Measurements from ENCODE around the gene OR1C1. TPM values are rescaled to one million over a fixed set of nuclear protein-coding genes. Genes with fewer than 3 reads are reported as not detected.
"Not testable (repeated sequence)": the region's sequence is repeated elsewhere in the genome, so short reads cannot be mapped to it uniquely, and the experiment has no call there.

OR1C1 gene
- not detected for polyA plus RNA-seq (2013, experiment 1 of 4)
- polyA plus RNA-seq (2013, experiment 2 of 4) = not detected
- not detected for polyA plus RNA-seq (2013, experiment 3 of 4)
- polyA plus RNA-seq (2013, experiment 4 of 4) = not detected

GRCh38 chr1:247760456-247760855, at the start of gene OR1C1:
TSS of gene OR1C1 (minus strand) at chr1:247760556. CDS start at chr1:247758406, 2,150 bp downstream.
- H3K27ac ChIP-seq (ENCODE audit: insufficient read depth, low read depth, low read length, poor library complexity, severe bottlenecking) = no peak within 1 kb of the TSS
- H3K36me3 ChIP-seq (ENCODE audit: control insufficient read depth, insufficient read depth, low read length) = no peaks in the 10 kb centered on the region
- no peaks in the 10 kb centered on the region for H3K27me3 ChIP-seq (ENCODE audit: control insufficient read depth, insufficient read depth, low read length, poor library complexity, severe bottlenecking)
- H3K4me1 ChIP-seq (ENCODE audit: control insufficient read depth, insufficient read depth, low read length) = no peaks in the 10 kb centered on the region
- H3K9me3 ChIP-seq (ENCODE audit: control insufficient read depth, low read length) = peaks cover 4% of the 10 kb centered on the region
- WGBS, 2 experiments = 91 to 92% methylated on average over 3 of the region's 3 CpGs
- no peak within 1 kb of the TSS for H3K4me3 ChIP-seq (ENCODE audit: insufficient read depth, low read depth, low read length)

- H3K4me3 ChIP-seq (ENCODE audit: insufficient read depth, low read depth, low read length) = no peak overlapping the region
- no peaks in the 10 kb centered on the region for H3K4me1 ChIP-seq (ENCODE audit: control insufficient read depth, insufficient read depth, low read length)
- peaks cover 8% of the 10 kb centered on the region for H3K9me3 ChIP-seq (ENCODE audit: control insufficient read depth, low read length)
- H3K27me3 ChIP-seq (ENCODE audit: control insufficient read depth, insufficient read depth, low read length, poor library complexity, severe bottlenecking) = no peaks in the 10 kb centered on the region
- WGBS, 2 experiments = 32 to 40% methylated on average over 2 of the region's 2 CpGs
- H3K27ac ChIP-seq (ENCODE audit: insufficient read depth, low read depth, low read length, poor library complexity, severe bottlenecking) = no peak overlapping the region
- no peaks in the 10 kb centered on the region for H3K36me3 ChIP-seq (ENCODE audit: control insufficient read depth, insufficient read depth, low read length)
Observed at GRCh38 chr1:247797518-247797917, 37.2 kb upstream of the OR1C1 start.

GRCh38 chr1:247769603-247770002, 9.2 kb upstream of the OR1C1 start:
- no peak overlapping the region for H3K4me3 ChIP-seq (ENCODE audit: insufficient read depth, low read depth, low read length)
- no peaks in the 10 kb centered on the region for H3K36me3 ChIP-seq (ENCODE audit: control insufficient read depth, insufficient read depth, low read length)
- H3K27me3 ChIP-seq (ENCODE audit: control insufficient read depth, insufficient read depth, low read length, poor library complexity, severe bottlenecking) = no peaks in the 10 kb centered on the region
- peaks cover 9% of the 10 kb centered on the region for H3K9me3 ChIP-seq (ENCODE audit: control insufficient read depth, low read length)
- H3K4me1 ChIP-seq (ENCODE audit: control insufficient read depth, insufficient read depth, low read length) = no peaks in the 10 kb centered on the region
- no peak overlapping the region for H3K27ac ChIP-seq (ENCODE audit: insufficient read depth, low read depth, low read length, poor library complexity, severe bottlenecking)

- not testable (repeated sequence) for H3K36me3 ChIP-seq (ENCODE audit: control insufficient read depth, insufficient read depth, low read length); H3K4me3 ChIP-seq (ENCODE audit: insufficient read depth, low read depth, low read length); H3K27ac ChIP-seq (ENCODE audit: insufficient read depth, low read depth, low read length, poor library complexity, severe bottlenecking); H3K4me1 ChIP-seq (ENCODE audit: control insufficient read depth, insufficient read depth, low read length); H3K9me3 ChIP-seq (ENCODE audit: control insufficient read depth, low read length); H3K27me3 ChIP-seq (ENCODE audit: control insufficient read depth, insufficient read depth, low read length, poor library complexity, severe bottlenecking)
- WGBS, 2 experiments = 84 to 92% methylated on average over 1 of the region's 1 CpG
Observed at GRCh38 chr1:247754311-247754710, 6.0 kb downstream of the OR1C1 start.

GRCh38 chr1:247749870-247750269, 10.5 kb downstream of the OR1C1 start:
- Histone ChIP-seq H3K4me3 (ENCODE audit: insufficient read depth, low read depth, low read length) (no peak overlapping the region), H3K9me3 (ENCODE audit: control insufficient read depth, low read length) (peaks cover 5% of the 10 kb centered on the region), H3K36me3 (ENCODE audit: control insufficient read depth, insufficient read depth, low read length) (no peaks in the 10 kb centered on the region), H3K27me3 (ENCODE audit: control insufficient read depth, insufficient read depth, low read length, poor library complexity, severe bottlenecking) (no peaks in the 10 kb centered on the region), H3K4me1 (ENCODE audit: control insufficient read depth, insufficient read depth, low read length) (no peaks in the 10 kb centered on the region), H3K27ac (ENCODE audit: insufficient read depth, low read depth, low read length, poor library complexity, severe bottlenecking) (no peak overlapping the region)
- WGBS, 2 experiments = 89 to 92% methylated on average over 1 of the region's 1 CpG

GRCh38 chr1:247748041-247748440, 12.3 kb downstream of the OR1C1 start, which contains the start of gene OR14A2:
TSS of gene OR14A2 (minus strand) at chr1:247748141.
- H3K27me3 ChIP-seq (ENCODE audit: control insufficient read depth, insufficient read depth, low read length, poor library complexity, severe bottlenecking) = no peaks in the 10 kb centered on the region
- no peak within 1 kb of the TSS for H3K4me3 ChIP-seq (ENCODE audit: insufficient read depth, low read depth, low read length)
- no peaks in the 10 kb centered on the region for H3K4me1 ChIP-seq (ENCODE audit: control insufficient read depth, insufficient read depth, low read length)
- H3K27ac ChIP-seq (ENCODE audit: insufficient read depth, low read depth, low read length, poor library complexity, severe bottlenecking) = no peak within 1 kb of the TSS
- peaks cover 8% of the 10 kb centered on the region for H3K9me3 ChIP-seq (ENCODE audit: control insufficient read depth, low read length)
- 94 to 96% methylated on average over 1 to 2 of the region's 2 CpGs for WGBS, 2 experiments
- no peaks in the 10 kb centered on the region for H3K36me3 ChIP-seq (ENCODE audit: control insufficient read depth, insufficient read depth, low read length)

- H3K36me3 ChIP-seq (ENCODE audit: control insufficient read depth, insufficient read depth, low read length) = no peaks in the 10 kb centered on the region
- peaks cover 8% of the 10 kb centered on the region for H3K9me3 ChIP-seq (ENCODE audit: control insufficient read depth, low read length)
- H3K27me3 ChIP-seq (ENCODE audit: control insufficient read depth, insufficient read depth, low read length, poor library complexity, severe bottlenecking) = no peaks in the 10 kb centered on the region
- no peaks in the 10 kb centered on the region for H3K4me1 ChIP-seq (ENCODE audit: control insufficient read depth, insufficient read depth, low read length)
- no peak overlapping the region for H3K27ac ChIP-seq (ENCODE audit: insufficient read depth, low read depth, low read length, poor library complexity, severe bottlenecking)
- 91 to 93% methylated on average over 7 of the region's 7 CpGs for WGBS, 2 experiments
- no peak overlapping the region for H3K4me3 ChIP-seq (ENCODE audit: insufficient read depth, low read depth, low read length)
Observed at GRCh38 chr1:247747616-247748015, 12.7 kb downstream of the OR1C1 start.

- WGBS, 2 experiments = 74 to 81% methylated on average over 3 of the region's 3 CpGs
- H3K4me1 ChIP-seq (ENCODE audit: control insufficient read depth, insufficient read depth, low read length) = no peaks in the 10 kb centered on the region
- no peaks in the 10 kb centered on the region for H3K36me3 ChIP-seq (ENCODE audit: control insufficient read depth, insufficient read depth, low read length)
- H3K27ac ChIP-seq (ENCODE audit: insufficient read depth, low read depth, low read length, poor library complexity, severe bottlenecking) = no peak overlapping the region
- H3K4me3 ChIP-seq (ENCODE audit: insufficient read depth, low read depth, low read length) = no peak overlapping the region
- H3K27me3 ChIP-seq (ENCODE audit: control insufficient read depth, insufficient read depth, low read length, poor library complexity, severe bottlenecking) = no peaks in the 10 kb centered on the region
- peaks cover 11% of the 10 kb centered on the region for H3K9me3 ChIP-seq (ENCODE audit: control insufficient read depth, low read length)
Observed at GRCh38 chr1:247746391-247746935, 13.9 kb downstream of the OR1C1 start.

GRCh38 chr1:247742215-247742760, 18.1 kb downstream of the OR1C1 start:
- H3K36me3 ChIP-seq (ENCODE audit: control insufficient read depth, insufficient read depth, low read length); H3K27ac ChIP-seq (ENCODE audit: insufficient read depth, low read depth, low read length, poor library complexity, severe bottlenecking): not testable (repeated sequence)
- WGBS, 2 experiments = 60% methylated on average over 3 of the region's 3 CpGs; no CpG with 5 or more reads in 1 of the 2 experiments

GRCh38 chr1:247741756-247742155, 18.6 kb downstream of the OR1C1 start:
- Histone ChIP-seq H3K36me3 (ENCODE audit: control insufficient read depth, insufficient read depth, low read length) (no peaks in the 10 kb centered on the region), H3K9me3 (ENCODE audit: control insufficient read depth, low read length) (peaks cover 10% of the 10 kb centered on the region), H3K27ac (ENCODE audit: insufficient read depth, low read depth, low read length, poor library complexity, severe bottlenecking) (no peak overlapping the region), H3K4me3 (ENCODE audit: insufficient read depth, low read depth, low read length) (no peak overlapping the region), H3K4me1 (ENCODE audit: control insufficient read depth, insufficient read depth, low read length) (no peaks in the 10 kb centered on the region), H3K27me3 (ENCODE audit: control insufficient read depth, insufficient read depth, low read length, poor library complexity, severe bottlenecking) (no peaks in the 10 kb centered on the region)
- 82 to 93% methylated on average over 4 to 5 of the region's 5 CpGs for WGBS, 2 experiments

More at GRCh38 chr1:247742215-247742760, 18.1 kb downstream of the OR1C1 start:
- not testable (repeated sequence) for H3K4me1 ChIP-seq (ENCODE audit: control insufficient read depth, insufficient read depth, low read length); H3K4me3 ChIP-seq (ENCODE audit: insufficient read depth, low read depth, low read length); H3K27me3 ChIP-seq (ENCODE audit: control insufficient read depth, insufficient read depth, low read length, poor library complexity, severe bottlenecking)
- H3K9me3 ChIP-seq (ENCODE audit: control insufficient read depth, low read length) = peaks cover 10% of the 10 kb centered on the region
